GDM1 (cell line): ENCODE data around the gene WDR20.
"Not testable (repeated sequence)": the region's sequence is repeated elsewhere in the genome, so short reads cannot be mapped to it uniquely, and the experiment has no call there.

ENCODE experiments used
- DNase-seq: peaks from one replicate; lab custom pipeline; 2025; lab: John Stamatoyannopoulos, UW

The WDR20 gene

DNA sequence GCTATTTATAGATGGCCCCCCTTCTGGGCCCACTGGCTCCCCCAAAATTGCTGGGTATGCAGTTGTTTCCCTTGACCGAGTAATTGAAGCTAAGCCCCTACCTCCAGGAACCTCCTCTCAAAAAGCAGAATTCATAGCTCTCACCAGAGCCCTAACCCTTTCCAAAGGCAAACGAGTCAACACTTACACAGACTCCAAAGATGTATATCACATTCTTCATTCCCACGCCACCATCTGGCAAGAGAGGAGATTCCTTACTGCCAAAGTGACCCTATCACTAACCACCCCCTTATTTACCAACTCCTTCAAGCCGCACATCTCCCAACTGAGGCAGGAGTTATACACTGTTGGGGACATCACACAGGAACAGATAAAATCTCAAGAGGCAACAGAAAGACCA lies 98.4 kb downstream of the WDR20 start:
- no peak for DNase-seq

DNA sequence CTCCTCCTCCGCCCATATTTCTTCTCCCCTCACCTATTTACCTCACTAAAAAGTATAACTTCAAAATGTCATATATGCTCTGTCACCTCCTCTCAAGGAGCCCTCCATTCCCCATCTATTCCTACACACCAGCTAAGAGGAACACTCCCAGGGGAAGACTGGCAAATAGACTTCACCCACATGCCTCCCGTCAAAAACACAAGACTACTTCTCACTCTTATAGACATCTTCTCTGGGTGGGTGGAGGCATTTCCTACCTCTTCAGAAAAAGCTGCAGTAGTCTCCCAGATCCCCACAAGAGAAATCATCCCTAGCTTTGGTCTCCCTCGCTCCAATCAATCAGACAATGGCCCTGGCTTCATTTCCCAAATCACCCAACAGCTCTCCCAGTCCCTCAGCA lies 99.1 kb downstream of the WDR20 start:
- no peak for DNase-seq

DNA sequence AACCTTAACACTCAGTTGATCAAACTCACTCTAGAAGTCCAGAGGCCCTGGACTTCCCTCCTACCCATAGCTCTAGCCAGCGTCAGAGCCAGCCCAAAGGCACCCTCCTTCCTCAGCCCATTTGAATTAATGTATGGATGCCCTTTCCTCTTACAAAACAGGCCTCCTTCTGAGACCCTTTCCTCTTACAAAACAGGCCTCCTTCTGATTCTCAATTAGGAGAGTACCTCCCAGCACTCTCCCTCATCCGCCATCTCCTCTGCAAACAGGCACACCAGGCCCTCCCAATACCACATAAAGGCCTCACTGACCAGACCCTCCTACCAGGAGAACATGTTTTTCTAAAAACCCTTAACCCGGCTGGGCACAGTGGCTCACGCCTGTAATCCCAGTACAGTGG lies 99.5 kb downstream of the WDR20 start:
- DNase-seq: no peak

- DNase-seq: not testable (repeated sequence)
Observed at GRCh38 chr14:102240481-102240880, 100.8 kb downstream of the WDR20 start.

DNA sequence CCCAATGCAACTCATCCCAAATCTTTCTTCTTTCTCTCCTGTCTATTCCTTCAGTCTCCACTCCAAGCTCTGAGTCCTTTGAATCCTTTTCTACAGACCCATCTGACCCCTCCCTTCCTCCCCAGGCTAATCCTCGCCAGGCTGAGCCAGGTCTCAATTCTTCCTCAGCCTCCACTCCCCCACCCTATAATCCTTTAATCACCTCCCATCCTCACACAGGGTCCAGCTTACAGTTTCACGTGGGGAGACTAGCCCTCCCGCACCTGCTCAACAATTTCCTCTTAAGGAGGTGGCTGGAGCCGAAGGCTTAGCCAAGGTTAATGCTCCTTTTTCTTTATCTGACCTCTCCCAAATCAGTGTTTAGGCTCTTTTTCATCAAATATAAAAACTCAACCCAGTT lies 101.5 kb downstream of the WDR20 start:
- no peak for DNase-seq

DNA sequence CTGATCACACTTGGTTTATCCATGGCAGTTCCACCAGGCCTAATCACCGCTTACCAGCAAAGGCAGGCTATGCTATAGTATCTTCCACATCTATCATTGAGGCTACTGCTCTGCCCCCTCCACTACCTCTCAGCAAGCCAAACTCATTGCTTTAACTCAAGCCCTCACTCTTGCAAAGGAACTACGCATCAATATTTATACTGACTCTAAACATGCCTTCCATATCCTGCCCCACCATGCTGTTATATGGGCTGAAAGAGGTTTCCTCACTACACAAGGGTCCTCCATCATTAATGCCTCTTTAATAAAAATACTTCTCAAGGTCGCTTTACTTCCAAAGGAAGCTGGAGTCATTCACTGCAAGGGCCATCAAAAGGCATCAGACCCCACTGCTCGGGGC lies 104.1 kb downstream of the WDR20 start:
- DNase-seq: not testable (repeated sequence)

GRCh38 chr14:102246071-102246470 lies 106.4 kb downstream of the WDR20 start:
- DNase-seq: no peak

GRCh38 chr14:102248121-102248520 lies 108.4 kb downstream of the WDR20 start:
- no peak for DNase-seq

GRCh38 chr14:102249041-102249440 lies 109.3 kb downstream of the WDR20 start:
- DNase-seq: no peak

- no peak for DNase-seq
Observed at GRCh38 chr14:102249981-102250380, 110.3 kb downstream of the WDR20 start.

GRCh38 chr14:102250636-102251035 lies 110.9 kb downstream of the WDR20 start:
- no peak for DNase-seq

DNA sequence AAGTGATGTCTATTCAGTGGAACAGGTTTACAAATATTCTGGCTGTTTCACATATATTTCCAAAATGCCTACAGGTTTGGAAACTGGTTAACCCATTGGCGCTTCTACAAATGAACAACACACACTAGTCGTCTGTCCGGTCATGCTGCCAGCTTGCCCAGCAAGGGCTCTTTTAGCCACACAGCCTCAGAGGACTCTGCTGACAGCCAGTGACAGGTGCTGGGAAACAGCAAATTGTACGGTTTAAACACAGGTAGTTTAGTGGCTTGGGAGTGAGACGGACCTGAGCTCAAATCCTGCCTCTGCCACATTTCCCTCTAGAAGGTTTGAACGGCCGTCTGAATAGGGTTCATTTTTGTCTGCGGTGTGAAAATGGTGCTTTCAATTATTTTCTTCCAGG lies 111.5 kb downstream of the WDR20 start:
- no peak for DNase-seq

GRCh38 chr14:102252834-102253801 lies 113.4 kb downstream of the WDR20 start:
- no peak for DNase-seq

DNA sequence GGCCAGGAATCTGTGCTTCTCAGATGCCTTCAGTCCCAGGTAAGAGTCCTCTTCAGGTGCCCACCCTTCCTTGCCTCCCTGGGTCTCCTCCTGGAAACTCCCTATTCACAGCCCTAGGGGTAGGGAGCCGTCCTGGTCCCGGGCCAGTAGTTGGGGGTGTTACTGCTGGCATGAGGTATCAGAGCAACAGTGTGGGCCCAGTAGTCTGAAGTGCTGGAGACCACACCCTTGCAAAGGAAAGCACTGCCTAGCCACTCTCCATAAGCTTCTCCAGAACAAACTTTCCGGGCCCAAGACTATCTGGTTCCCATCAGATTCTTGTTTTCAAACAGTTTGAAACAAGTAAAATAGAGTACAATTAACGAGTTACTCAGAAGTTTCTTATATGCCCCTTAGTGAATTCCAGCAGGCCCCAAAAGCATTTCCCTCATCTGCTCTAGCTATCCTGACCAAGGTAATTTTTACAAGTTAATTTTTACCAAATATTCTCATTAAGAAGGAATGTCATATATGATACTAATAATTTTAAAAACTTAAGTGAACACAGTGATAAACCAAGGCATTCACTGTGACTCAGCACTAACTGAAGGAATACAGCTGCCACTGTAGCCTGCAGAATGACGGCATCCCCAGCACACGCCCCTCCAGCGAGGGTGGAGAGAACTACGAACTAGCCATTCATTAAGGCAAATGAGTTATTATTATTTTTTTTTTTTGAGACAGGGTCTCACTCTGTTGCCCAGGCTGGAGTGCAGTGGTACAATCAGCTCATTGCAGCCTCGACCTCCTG lies 115.9 kb downstream of the WDR20 start:
- DNase-seq: no peak

DNA sequence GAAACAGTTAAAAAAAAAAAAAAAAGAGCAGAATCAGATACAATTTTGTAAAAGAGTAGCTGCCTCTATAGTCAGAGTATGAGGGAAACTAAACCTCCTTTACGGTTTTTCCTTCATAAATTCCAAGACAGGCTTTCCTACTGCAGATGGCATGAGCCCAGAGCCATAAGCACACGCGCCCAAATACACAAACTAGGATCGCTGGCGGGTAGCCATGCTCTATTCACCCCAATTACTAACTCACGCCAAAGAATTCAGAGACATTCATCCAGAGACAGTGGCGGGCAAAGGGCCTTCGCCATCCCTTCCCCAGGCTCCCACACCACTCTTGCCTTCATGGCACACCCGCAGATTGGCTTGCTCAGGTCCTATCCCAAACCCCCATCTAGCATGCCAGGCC lies 117.0 kb downstream of the WDR20 start:
- no peak for DNase-seq

DNA sequence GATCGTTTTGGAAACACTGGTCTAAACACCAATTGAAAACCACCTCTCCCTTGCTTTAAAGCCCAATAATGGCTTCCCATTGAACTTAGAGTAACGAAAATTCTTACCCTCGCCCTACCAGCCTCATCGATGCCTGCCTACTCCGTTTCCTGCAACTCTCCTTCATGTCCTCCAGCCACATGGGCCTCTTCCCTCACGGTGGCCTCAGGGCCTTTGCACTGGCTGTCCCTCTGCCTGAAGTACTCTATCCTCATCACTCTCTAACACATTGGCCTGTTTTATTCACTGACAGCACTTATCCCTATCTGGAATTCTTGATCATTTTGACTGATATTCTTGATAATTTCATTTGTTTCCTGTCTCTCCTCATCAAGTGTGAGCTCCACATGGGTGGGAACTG lies 118.4 kb downstream of the WDR20 start:
- DNase-seq: no peak
